NB4 (cell line): ENCODE measurements around the gene AFAP1L2.

Experiments used
- MYC ChIP-seq: IDR thresholded peaks from 2 replicates; pipeline ENCODE4 v1.6.1; 2011; ENCODE audit warnings: low read depth, low read length
- POLR2A ChIP-seq: IDR thresholded peaks from 2 replicates; pipeline ENCODE4 v1.6.1; 2011; ENCODE audit warnings: mild to moderate bottlenecking; ENCODE audit not compliant: insufficient read length; ENCODE audit errors: extremely low read depth
- TF ChIP-seq, protein P1 (sequence below): IDR thresholded peaks from one replicate; pipeline ENCODE4 v1.5.1; 2012; ENCODE audit warnings: low read depth, low read length
- TF ChIP-seq, protein P2 (sequence below): IDR thresholded peaks from 2 replicates; pipeline ENCODE4 v1.6.1; 2011; ENCODE audit warnings: low read depth, low read length

DNA sequence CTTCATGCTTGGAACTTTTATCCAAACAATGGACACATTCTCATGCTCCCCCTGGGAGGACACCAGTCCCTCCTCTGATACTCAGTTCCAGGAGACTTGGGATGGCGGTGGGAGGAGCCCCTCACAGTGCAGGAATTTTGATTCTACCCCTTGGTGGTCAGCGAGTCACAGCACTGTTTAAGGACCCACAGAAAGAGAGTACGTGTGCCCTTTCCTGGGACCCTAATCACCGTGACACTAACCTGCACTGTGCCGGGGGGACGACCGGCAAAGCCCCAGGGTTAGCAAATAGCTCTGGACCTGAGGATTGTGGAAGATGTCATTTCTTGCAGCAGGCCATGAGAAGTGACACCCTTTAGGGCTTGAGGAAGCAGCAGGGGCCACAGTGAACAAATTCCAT lies 10.4 kb downstream of the AFAP1L2 start:
- TF ChIP-seq, protein P1, sequence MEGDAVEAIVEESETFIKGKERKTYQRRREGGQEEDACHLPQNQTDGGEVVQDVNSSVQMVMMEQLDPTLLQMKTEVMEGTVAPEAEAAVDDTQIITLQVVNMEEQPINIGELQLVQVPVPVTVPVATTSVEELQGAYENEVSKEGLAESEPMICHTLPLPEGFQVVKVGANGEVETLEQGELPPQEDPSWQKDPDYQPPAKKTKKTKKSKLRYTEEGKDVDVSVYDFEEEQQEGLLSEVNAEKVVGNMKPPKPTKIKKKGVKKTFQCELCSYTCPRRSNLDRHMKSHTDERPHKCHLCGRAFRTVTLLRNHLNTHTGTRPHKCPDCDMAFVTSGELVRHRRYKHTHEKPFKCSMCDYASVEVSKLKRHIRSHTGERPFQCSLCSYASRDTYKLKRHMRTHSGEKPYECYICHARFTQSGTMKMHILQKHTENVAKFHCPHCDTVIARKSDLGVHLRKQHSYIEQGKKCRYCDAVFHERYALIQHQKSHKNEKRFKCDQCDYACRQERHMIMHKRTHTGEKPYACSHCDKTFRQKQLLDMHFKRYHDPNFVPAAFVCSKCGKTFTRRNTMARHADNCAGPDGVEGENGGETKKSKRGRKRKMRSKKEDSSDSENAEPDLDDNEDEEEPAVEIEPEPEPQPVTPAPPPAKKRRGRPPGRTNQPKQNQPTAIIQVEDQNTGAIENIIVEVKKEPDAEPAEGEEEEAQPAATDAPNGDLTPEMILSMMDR, result no peak
- TF ChIP-seq POLR2A (no peak), MYC (no peak)
- TF ChIP-seq, protein P2, sequence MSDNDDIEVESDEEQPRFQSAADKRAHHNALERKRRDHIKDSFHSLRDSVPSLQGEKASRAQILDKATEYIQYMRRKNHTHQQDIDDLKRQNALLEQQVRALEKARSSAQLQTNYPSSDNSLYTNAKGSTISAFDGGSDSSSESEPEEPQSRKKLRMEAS, result no peak
